ENCODE measurements around the gene CNTD1. TPM values are rescaled to one million over a fixed set of nuclear protein-coding genes. Genes with fewer than 3 reads are reported as not detected.
"Not testable (repeated sequence)": the region's sequence is repeated elsewhere in the genome, so short reads cannot be mapped to it uniquely, and the experiment has no call there.

Gene CNTD1
- total RNA-seq, 1 donor from 2014 or later = 0.09 TPM

GRCh38 chr17:42853004-42853403 is 54.3 kb downstream of the CNTD1 start:
- H3K27ac Mint-ChIP-seq = no peak overlapping the region
- H3K4me1 Mint-ChIP-seq = no peaks in the 10 kb centered on the region
- no peaks in the 10 kb centered on the region for H3K36me3 Mint-ChIP-seq
- H3K9me3 Mint-ChIP-seq = no peaks in the 10 kb centered on the region
- peaks cover 5% of the 10 kb centered on the region for H3K27me3 Mint-ChIP-seq (ENCODE audit: low read depth)
- no peak for DNase-seq (ENCODE audit: low spot score in 2 of 2, unreplicated experiment in 2 of 2)
- TF ChIP-seq CTCF (IDR thresholded peaks at IDR 0.05; ENCODE audit: unreplicated experiment) = no peak
- no peak overlapping the region for H3K4me3 Mint-ChIP-seq

DNA sequence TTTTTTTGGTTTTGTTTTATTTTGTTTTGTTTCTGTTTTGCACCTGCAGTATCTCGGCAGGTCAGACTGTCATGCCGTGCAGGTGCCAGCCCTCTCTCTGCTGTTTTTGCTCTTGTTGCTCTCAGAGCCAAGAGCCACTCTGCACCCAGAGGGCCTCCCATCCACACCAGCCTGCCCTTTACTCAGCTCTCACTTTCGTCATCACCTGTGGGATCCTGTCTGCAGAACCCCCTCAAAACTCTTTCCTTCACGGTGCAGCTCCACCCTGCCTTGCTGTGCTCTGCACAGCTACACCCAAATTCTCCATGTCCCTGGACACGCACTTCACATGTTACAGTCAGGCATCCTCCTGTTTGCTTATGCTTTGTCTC is 54.9 kb downstream of the CNTD1 start:
- DNase-seq (ENCODE audit: low spot score in 2 of 2, unreplicated experiment in 2 of 2) = no peak
- Mint-ChIP-seq H3K27ac (no peak overlapping the region), H3K9me3 (no peaks in the 10 kb centered on the region), H3K4me3 (no peak overlapping the region), H3K27me3 (ENCODE audit: low read depth) (peaks cover 5% of the 10 kb centered on the region), H3K4me1 (no peaks in the 10 kb centered on the region), H3K36me3 (no peaks in the 10 kb centered on the region)
- no peak for TF ChIP-seq CTCF (IDR thresholded peaks at IDR 0.05; ENCODE audit: unreplicated experiment)

DNA sequence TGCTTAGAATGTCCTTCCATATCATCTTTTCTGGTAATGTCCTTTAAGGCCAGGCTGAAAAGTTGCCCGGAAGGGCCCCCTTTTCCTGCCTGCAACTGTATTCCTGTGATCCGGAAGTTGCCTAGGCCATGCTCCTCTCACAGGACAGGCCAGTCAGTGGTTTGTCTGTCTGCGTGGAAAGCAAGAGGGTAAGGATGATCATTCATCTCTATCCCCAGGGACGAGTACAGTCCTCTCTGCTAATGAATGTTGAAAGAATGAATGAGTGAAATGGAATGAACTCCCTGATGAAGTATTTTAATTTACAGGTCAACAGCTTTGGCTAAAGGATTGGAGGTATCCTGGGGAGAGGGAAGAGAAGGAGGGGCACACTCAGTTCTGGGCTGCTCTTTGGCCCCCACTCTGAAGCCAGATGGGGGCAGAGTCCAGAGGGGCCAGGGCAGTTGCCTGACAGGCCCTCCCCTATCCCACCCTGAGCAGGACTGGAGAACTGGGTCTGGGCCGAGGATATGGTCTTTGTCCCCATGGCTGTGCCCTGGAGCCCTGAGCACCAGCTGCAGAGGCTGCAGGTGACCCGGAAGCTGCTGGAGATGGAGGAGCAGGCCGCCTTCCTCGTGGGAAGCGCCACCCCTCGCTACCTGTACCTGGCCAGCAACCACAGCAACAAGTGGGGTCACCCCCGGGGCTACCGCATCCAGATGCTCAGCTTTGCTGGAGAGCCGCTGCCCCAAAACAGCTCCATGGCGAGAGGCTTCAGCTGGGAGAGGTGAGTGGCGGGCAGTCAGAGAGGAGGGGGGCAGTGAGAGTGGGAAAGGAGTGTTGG is 55.5 kb downstream of the CNTD1 start:
- Mint-ChIP-seq H3K36me3 (no peaks in the 10 kb centered on the region), H3K4me1 (no peaks in the 10 kb centered on the region), H3K4me3 (no peak overlapping the region), H3K27me3 (ENCODE audit: low read depth) (peaks cover 5% of the 10 kb centered on the region), H3K9me3 (no peaks in the 10 kb centered on the region), H3K27ac (no peak overlapping the region)
- no peak for DNase-seq (ENCODE audit: low spot score in 2 of 2, unreplicated experiment in 2 of 2)
- no peak for TF ChIP-seq CTCF (IDR thresholded peaks at IDR 0.05; ENCODE audit: unreplicated experiment)

DNA sequence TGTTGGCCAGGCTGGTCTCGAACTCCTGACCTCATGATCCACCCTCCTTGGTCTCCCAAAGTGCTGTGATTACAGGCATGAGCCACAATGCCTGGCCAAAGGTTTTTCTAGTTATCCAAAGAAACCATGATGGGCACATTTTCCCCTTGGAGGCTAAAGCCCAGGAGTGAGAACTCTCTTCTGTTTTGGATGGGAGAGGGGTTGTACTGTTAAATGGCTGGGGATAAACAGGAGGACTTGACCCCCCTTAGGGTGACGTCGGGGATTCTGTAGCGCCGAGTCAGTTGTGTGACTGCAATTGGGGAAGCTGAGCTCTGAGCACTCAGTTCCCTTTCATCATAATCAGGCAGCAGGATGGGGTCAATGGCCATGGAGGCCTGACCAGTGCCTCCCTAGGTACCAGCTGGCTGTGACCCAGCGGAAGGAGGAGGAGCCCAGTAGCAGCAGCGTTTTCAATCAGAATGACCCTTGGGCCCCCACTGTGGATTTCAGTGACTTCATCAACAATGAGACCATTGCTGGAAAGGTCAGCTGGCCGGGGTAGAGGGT is 56.5 kb downstream of the CNTD1 start:
- no peaks in the 10 kb centered on the region for H3K36me3 Mint-ChIP-seq
- DNase-seq (ENCODE audit: low spot score in 2 of 2, unreplicated experiment in 2 of 2) = no peak
- no peaks in the 10 kb centered on the region for H3K9me3 Mint-ChIP-seq
- H3K4me1 Mint-ChIP-seq = no peaks in the 10 kb centered on the region
- no peak overlapping the region for H3K4me3 Mint-ChIP-seq
- no peak overlapping the region for H3K27ac Mint-ChIP-seq
- peaks cover 3% of the 10 kb centered on the region for H3K27me3 Mint-ChIP-seq (ENCODE audit: low read depth)
- TF ChIP-seq CTCF (IDR thresholded peaks at IDR 0.05; ENCODE audit: unreplicated experiment) = no peak

GRCh38 chr17:42856093-42856492 is 57.4 kb downstream of the CNTD1 start:
- H3K4me1 Mint-ChIP-seq; H3K9me3 Mint-ChIP-seq; H3K27ac Mint-ChIP-seq; H3K4me3 Mint-ChIP-seq; DNase-seq (ENCODE audit: low spot score in 2 of 2, unreplicated experiment in 2 of 2); H3K36me3 Mint-ChIP-seq; H3K27me3 Mint-ChIP-seq (ENCODE audit: low read depth): not testable (repeated sequence)

DNA sequence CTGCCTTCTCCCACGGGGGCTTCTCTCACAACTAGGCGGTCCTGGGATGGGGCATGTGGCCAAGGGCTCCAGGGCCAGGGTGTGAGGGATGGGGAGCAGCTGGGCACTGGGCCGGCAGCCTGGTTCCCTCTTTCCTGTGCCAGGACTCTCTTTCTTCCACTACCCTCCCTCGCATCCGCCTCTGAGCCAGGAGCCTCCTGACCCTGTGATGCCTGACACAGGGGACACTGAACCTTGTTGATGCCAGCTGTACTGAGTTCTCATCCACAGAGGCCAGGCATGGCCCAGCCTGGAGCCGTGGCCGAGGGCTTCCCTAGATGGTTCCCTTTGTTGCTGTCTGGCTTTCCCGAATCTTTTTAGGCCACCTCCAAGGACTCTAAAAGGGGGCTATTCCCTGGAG is 57.9 kb downstream of the CNTD1 start:
- not testable (repeated sequence) for H3K4me1 Mint-ChIP-seq; DNase-seq (ENCODE audit: low spot score in 2 of 2, unreplicated experiment in 2 of 2); H3K9me3 Mint-ChIP-seq; H3K4me3 Mint-ChIP-seq; H3K36me3 Mint-ChIP-seq; H3K27me3 Mint-ChIP-seq (ENCODE audit: low read depth); H3K27ac Mint-ChIP-seq
